GM23248 (cell line): ENCODE results near the gene GIPC2.

Experiments used
- EZH2 ChIP-seq: fragments of 200-600 bp; sonication (generic); IDR thresholded peaks from 2 replicates; pipeline ENCODE4 v1.6.1; 2018; ENCODE audit warnings: antibody characterized with exemption, mild to moderate bottlenecking; ENCODE audit not compliant: insufficient read depth, poor library complexity, severe bottlenecking
- EZH2phosphoT487 ChIP-seq: fragments of 200-600 bp; sonication (generic); IDR thresholded peaks from 2 replicates; pipeline ENCODE4 v1.6.1; 2018; ENCODE audit warnings: antibody characterized with exemption, moderate library complexity, mild to moderate bottlenecking, low read depth; ENCODE audit not compliant: insufficient read depth

DNA sequence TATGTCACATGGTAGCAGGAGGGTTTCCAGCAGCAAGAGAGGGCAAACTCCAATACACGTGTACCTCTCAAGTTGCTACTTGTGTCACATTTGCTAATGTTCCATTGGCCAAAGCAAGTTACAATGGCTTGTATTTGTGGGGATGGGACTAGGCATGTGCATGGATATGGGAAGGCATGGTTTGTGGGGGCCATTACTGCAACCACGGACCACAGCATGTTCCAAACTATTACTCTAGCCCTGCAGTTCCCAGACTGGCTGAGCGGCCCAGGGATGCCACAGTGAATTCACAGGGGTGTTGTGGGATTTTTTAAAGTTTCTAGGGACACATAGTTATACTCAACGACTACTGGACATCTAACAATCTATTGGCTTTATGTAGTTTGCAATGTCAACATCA lies 133.1 kb downstream of the GIPC2 start:
- TF ChIP-seq EZH2 = no peak
- no peak for TF ChIP-seq EZH2phosphoT487
